ENCODE data around the gene STAT6.

The STAT6 gene

DNA sequence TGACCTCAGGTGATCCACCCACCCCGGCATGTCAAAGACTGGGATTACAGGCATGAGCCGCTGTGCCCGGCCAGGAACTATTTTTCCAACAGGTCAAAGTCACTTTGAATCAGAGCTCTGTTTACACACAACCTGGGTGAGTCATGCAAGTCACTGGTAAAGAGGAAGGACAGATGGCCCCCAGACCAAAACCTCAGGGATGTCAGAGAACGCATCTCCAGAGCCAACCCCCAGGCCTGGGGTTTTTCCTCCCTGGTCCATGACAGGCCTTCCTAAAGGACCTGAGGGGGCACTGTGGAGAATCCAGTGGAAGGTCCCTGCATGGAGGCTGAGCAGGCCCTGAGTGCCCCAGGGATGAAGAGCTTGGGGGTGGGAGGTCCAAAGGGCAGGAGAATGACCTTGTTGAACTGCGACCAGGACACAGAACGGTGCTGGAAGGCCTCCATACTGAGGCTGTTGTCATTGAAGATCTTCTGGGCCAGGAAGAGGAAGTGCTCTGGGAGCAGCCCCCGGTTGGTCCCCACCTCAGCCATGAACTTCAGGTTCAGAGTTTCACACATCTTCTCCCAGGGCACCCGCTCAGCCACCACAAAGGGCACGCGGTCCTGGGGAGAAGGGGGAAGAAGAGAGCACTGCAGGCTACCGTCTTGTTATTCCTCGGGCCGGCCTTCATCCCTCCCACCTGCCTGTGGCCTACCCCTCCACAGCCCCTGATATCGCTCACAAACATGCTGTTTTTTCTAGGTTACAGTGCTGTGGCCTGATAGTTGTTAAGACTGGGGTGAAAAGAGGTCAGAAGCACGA, 9.1 kb downstream of the STAT6 start:
- no peak for DNase-seq (ENCODE audit: low read depth)

DNA sequence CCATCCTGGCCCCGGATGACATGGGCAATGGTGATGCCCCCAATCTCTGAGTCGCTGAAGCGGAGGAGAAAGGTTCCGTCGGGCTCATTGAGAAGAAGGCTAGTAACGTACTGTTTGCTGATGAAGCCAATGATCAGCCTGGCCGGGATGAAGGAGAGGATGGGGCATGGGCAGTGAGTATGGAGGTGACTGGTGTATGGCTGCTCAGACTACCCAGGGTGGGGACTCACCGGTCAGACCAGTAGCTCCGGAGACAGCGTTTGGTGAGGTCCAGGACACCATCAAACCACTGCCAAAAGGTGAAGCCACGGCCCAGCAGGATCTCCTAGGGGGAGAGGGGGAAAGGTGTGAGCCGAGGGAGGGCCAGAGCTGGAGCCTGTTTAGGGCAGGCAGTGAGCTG, 11.4 kb downstream of the STAT6 start:
- DNase-seq (ENCODE audit: low read depth): no peak

DNA sequence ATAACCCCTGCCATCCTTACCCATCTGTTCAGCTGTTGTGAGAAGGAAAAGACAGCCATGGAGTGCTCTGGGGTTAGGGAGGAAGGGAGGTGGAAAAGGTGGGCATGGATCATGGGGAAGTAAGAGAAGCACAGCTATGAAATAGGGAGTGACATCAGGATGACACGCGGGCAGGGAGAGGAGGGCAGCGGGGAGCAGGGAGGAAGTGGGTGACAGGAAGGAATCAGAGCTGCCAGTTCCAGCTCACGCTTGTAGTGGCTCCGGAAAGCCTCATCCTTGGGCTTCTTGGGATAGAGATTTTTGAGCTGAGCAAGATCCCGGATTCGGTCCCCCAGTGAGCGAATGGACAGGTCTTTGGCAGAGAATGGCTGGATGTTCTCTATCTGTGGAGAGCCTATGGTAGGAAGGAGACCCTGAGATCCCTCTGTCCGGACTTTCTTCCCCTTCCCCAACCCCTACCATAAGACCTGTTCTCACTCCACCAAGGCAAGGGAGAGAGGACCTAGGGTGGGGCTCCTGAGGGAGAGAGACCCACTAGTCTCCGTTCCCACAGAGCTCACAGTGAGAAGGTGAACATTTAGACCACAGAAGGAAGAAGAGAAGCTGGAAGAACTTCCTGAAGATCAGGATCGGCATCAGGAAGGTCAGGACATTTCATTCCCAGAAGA, 12.0 kb downstream of the STAT6 start:
- DNase-seq (ENCODE audit: low read depth): no peak

DNA sequence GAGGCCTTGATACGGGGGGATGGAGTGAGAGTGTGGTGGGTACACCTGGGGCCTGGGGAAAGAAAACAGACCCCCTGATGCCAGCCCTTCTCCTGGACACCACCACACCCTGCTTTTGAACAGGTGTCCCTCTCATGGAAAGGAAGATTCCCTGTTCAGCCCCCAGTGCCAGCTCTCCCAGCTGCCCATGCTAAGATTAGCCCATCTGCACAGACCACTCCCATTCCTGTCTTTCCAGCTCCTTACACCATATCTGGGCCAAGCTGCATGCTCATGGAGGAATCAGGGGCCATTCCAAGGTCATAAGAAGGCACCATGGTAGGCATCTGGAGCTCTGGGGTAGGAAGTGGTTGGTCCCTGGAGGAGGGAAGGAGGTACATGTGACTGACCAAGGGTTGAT, 12.6 kb downstream of the STAT6 start:
- DNase-seq (ENCODE audit: low read depth): no peak

DNA sequence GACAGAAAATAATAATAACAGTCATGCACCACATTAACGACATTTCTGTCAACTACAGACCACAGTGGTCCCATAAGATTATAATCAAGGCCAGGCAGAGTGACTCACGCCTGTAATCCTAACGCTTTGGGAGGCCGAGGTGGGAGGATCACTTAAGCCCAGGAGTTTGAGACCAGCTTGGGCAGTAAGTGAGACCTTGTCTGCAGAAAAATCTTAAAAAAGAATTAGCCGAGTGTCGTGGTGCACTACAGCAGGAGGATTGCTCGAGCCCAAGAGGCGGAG, 13.7 kb downstream of the STAT6 start:
- DNase-seq (ENCODE audit: low read depth): no peak

DNA sequence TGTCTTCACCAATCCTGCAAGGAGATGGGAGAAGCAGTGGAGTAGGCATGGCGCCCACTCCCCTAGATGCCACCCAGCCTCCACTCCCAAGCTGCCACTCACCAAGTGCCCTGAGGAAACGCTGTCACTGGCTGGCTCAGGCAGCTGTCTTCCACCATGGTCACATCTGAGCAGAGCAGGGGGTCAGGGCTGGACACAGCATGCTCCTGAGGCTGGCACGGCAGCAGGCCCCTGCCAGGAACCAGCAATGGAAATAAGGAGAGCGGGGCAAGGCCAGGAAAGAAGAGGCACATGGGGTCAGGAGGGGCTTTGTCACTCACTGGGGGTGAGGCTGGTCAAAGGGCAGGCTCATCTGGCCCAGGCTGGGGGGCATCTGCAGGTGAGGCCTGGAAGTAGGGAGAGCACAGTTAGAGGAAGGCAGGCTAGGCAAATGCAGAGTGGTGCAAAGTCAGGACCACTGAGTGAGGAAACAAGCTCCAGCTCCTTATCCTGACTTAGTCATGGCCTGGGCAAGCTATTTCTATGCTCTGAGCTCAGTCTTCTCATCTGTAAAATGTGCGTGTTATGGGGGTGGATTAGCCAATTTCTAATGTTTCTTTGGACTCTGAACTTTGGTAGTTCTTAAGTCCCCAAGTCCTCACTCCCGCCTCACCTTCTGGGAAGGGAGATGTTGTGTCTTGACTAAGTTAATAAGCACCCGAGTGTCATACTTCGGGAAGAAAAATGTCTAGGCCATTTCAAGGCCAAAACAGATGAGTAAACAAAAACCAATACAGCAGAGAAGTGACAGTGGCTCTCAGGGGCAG, 14.2 kb downstream of the STAT6 start:
- DNase-seq (ENCODE audit: low read depth): no peak

DNA sequence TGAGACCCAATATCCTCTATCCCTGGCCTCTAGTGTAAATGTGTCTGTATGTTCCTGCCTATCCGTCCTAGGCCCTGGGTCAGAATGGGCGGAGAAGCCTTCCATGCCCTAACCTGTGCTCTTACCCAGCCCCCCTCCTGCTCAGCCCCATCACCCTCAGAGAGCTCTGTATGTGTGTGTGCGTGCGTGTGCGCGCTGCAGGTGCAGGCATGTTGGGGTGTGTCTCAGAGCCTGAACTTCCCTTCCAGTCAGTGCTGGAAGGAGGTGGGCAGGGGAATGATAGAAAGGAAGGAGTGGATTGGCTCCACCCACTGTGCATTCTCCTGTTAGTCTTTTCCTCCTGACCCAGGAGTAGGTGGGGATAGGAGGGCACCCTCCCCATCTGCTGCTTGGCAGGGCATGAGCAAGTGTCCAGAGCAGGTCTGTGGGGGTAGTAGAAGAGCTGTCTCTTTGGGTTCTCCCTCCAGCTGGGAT, 15.0 kb downstream of the STAT6 start:
- DNase-seq (ENCODE audit: low read depth): no peak

DNA sequence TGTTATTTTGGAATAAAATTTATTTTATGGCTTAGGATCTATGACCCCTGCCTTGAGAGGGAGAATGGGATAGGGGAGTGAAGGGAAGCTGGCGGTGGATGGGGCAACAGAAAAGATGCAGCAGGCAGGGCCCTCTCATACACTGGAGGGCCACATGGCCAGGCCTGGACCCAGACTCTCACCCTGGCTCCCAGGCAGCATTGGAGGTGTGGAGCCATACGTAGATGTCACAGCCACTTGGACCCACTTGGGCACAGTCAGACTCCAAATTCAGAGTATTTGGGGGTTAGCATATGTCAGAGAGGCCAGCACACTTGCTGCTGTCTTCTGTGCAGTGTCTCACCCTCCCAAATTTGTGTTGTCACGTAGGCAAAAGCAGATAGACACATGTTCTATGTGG, 15.7 kb downstream of the STAT6 start:
- DNase-seq (ENCODE audit: low read depth): no peak

DNA sequence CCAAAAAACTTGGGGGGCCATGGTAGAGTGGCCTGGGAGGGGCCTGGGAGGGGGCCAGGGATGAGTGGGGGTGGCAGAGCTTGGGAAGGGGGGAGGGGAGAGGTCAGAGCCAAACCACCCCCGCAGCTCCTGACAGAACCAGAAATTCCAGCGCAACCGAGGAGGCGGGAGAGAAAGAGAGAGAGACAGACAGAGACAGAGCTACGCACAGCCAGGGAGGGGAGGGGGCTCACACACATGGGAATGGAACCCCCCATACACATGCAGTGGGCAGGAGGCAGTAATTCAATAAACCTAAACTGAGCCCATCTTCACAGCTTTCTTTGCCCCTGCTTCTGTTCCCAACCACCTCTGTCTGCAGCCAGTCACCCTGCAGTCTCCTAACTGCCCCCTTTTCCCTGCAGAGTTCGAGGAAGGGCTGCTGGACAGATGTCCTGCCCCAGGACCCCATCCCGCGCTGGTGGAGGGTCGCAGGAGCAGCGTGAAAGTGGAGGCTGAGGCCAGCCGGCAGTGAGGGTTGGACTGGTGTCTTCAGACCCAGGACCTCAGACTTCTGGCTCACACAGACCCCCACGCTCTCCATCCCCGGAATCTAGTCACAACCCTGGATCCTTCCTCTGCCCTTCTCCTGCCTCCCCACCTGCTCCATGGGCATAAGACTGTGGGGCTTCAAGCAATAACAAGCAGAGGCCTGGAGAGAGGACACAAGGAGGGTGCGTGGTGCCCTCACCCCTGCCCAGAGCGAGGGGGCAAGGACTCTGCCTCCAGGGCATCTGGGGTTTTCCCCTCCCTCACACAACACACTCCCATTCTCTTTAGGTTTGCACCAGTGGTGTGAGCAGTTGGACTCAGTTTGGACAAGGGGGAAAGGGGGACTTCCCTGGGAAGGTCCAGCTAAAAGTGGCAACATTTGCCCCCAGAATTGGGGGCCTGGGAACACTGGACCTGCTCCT, 16.7 kb downstream of the STAT6 start:
- DNase-seq (ENCODE audit: low read depth): no peak

DNA sequence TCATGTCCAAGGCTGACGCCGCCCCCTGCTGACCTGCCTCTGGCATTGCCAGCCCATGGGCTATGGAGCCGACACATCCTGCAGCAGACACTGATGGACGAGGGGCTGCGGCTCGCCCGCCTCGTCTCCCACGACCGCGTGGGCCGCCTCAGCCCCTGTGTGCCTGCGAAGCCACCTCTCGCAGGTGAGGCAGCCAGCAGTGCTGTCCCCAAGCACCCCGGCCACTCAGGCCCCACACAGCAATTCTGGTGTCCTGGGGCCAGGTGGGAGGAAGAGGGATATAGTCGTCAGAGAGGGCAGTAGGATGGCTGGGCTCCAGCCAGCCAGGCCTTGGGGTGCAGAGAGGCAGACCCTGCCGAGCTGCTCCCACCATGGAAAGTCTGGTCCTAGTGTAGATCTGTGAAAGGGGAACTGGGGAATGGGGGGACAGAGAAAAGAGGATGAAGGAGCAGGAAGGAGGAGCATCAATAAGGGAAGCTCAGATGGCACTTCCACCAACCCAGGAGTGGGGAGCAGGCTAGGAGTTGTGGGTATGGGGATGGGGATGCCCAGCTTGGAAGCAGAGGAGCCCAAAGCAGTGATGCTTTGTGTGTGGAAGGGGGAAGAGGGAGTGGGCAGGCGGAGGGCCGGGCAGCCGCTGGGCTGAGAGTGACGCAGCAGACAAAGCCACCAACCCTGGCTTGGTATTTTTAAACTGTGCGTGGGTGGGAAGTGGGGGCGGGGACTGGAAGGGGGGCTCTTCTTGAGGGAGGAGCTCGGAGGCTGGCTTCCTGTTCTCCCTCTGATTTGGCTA, 17.6 kb downstream of the STAT6 start:
- peak; percentile 80 for DNase-seq (ENCODE audit: low read depth)

DNA sequence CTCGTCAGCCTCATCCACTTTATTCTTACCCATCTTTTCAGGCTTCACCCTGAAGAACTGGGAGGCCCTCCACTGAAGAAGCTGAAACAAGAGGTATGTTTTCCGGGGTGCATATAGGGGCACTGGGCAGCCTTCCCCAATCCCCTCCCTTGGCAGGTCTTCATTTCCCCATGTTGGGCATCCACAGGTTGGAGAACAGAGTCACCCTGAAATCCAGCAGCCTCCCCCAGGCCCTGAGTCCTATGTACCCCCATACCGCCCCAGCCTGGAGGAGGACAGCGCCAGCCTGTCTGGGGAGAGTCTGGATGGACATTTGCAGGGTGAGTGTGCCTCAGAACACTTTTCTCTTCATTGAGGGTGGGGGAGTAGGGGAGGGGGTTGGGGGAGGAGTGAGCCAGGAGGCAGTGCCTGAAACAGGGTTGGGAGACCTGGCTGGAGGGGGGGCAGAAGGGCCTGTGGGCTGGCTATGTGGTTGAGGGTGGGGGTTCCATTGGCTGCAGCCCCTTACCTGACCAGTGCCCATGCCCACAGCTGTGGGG, 18.2 kb downstream of the STAT6 start:
- no peak for DNase-seq (ENCODE audit: low read depth)

DNA sequence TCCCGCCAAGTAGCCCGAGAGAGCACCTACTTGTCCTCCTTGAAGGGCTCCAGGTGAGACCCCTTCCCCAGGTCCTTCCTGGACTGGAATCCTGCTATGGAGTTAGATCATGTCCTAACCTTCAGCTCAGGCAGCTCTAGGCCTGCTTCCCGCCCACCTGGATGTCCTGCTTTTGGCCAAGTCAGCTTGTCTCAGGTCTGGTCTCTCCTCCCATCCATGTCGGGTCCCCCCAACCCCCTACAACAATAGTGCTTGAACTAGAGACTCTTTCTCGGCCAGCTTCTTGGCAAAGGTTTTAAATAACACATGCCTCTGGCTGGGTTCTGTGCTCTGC, 18.7 kb downstream of the STAT6 start:
- no peak for DNase-seq (ENCODE audit: low read depth)

DNA sequence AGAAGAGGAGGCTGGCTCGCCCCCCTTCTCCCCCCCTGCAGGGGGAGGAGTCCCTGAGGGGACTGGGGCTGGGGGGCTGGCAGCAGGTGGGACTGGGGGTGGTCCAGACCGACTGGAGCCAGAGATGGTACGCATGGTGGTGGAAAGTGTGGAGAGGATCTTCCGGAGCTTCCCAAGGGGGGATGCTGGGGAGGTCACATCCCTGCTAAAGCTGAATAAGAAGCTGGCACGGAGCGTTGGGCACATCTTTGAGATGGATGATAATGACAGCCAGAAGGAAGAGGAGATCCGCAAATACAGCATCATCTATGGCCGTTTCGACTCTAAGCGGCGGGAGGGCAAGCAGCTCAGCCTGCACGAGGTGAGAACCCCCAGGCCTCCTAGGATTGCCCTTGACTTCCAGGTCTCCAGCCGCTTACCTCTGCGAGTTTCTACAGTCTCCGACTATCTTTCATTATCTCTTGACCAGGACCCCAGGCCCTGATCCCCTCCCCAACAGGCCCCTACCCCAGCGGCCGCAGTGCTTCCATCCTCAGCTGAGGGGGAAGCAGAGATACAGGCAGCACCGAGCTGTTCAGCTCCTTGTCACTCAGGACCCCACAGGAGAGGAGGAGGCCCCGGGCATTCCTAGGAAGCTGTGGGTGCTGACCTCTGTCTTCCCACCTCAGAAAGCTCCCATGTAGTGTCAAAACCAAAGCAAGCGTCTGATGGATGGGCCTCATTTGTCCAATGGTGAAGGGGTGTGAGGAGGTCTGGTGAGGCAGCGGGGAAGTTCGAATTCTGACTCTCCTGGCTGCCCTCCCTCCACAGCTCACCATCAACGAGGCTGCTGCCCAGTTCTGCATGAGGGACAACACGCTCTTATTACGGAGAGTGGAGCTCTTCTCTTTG, 19.3 kb downstream of the STAT6 start:
- DNase-seq (ENCODE audit: low read depth): no peak

DNA sequence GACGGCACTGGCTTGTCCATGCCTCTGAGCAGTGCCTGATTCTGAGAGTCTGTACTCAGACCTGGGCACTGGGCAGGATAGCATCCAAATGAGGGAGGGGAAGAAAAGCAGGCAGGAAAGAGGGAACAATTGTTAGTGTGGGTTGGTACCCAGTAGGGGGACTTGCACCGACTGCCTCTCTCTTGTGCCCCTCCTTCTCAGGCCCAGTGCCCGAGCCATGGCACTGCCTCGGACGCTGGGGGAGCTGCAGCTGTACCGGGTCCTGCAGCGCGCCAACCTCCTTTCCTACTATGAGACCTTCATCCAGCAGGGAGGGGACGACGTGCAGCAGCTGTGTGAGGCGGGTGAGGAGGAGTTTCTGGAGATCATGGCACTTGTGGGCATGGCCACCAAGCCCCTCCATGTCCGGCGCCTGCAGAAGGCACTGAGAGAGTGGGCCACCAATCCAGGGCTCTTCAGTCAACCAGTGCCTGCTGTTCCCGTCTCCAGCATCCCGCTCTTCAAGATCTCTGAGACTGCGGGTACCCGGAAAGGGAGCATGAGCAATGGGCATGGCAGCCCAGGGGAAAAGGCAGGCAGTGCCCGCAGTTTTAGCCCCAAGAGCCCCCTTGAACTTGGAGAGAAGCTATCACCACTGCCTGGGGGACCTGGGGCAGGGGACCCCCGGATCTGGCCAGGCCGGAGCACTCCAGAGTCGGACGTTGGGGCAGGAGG, 20.1 kb downstream of the STAT6 start:
- peak; percentile 69 for DNase-seq (ENCODE audit: low read depth)

DNA sequence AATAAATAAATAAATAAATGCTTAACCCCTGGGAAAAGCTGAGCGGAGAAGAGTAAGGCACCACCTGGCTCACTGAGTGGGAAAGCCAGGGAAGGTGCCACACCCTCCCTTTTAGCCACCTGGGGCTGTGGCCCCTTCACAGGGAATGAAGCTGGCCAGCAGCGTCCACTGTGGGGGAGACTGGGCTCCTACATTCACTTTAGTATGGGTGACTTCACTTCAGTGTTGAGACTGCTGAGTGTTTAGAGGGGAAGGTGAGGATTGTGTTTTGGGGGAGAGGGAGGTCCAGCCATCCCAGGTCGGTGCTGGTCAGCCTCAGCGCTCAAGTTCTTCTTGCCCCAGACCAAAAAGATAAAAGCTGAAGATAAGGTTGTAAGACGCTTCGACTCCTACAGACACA, 20.7 kb downstream of the STAT6 start:
- no peak for DNase-seq (ENCODE audit: low read depth)

DNA sequence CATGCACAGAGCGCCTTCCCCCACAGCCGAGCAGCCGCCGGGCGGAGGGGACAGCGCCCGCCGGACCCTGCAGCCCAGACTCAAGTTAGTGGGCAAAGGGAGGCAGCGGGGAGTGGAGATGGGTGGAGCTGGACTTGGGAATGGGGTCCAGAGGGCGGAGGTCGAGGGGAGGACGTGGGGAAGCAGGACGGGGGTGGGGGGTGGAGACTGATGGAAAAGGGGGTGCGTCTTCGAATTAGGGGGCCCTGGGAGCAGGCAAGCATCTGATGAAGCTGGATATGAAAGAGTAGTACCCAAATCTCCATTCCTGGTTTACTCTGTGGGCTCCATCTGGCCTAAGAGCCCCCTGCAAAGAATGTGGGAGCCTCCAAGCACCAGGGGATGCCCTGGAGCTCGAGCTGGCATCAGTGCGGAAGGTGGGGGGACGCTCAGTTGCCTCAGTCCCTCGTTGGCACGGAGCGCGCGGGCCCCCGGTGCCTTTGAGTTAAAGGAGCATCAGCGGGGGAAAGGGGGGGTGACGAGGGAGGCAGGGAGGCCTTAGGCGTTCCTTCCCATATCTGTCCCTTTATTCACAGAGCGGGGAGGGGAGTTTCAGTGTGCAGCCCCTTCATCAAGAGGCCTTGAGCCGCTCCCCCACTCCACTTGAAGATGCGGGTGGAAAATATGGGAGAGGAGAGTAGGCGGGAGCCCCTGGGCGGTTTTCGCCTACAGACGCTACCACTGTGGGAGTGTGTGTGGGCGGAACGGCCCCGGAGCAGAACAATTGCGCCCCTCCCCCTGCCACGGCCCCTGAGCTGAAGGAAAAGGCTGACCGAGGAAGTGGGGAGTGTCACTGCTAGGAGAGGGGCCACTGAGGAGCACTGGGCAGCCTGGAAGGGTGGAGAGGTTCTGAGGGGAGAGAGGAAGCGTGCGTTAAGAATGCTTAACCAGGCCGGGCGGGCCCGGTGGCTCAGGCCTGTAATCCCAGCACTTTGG, 21.6 kb downstream of the STAT6 start:
- peak; percentile 71 for DNase-seq (ENCODE audit: low read depth)

DNA sequence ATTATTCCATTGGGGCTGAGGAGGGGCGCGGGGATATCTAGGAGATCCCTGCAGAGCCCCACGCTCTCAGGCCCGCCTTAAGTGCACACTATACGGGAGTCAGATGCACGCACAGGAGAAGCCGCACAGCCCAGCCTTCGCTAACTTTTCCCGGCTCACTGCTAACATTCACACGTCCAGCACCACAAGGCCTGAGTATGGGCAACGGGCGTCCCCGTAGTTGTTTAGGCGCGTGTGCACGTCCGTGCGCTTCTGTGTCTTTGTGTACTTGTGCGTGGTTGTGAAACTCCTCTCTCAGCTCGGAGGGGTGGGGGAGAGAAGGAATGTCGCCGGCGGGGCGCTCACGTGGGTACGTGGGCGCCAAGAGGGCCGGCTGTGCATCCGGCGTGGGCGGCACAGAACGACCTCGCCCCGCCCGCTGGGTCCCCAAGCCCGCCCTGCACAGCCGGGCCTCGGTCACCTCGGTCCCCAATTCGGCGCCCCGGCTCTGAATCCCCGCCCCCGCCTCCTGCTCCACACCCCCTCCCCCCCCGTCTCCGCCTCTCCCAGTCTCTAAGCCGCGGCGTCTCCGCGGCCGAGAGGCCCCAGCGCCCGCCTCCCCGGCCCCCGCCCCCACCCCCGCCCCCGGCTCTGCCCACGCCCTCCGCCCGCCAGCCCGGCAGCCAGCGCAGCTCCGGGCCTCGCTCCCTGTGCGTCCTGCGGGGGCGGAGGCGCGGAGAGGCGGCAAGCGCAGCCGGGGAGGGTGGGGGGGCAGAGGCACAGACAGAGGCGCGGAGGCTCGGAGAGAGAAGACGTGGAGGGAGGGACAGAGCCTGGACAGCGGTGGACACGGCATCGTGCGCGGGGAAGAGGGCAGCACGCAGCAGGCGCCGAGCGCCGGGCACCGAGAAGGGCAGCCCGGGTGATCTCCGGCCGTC, 22.6 kb downstream of the STAT6 start, which contains the start of gene NAB2:
TSS of gene NAB2 (plus strand) at position 761 of the 917 bp plus-strand sequence. CDS start 158 bp downstream, outside the sequence.
- DNase-seq (ENCODE audit: low read depth): peak; percentile 99

Data from fibroblast of gingiva (primary cell).